T-helper 1 cell treated with Interleukin-12 subunit alpha and Interleukin-12 subunit beta and Interleukin-4 antibody, amounts not matched to agents 30 ng/mL and 1 ng/mL, for 36 hours (primary cell): ENCODE measurements around the gene TAMM41. TPM values are rescaled to one million over a fixed set of nuclear protein-coding genes. Genes with fewer than 3 reads are reported as not detected.

Experiments
- intact Hi-C: fragments of 100-400 bp; cut with micrococcal nuclease; formaldehyde crosslinking; loops from one replicate; pipeline ENCODE4 v1.15.1; 2024
- total RNA-seq: library from RNA; stranded (reverse); gene quantifications from 2 replicates; pipeline ENCODE4 v1.2.3, GENCODE V29; 2022

Gene TAMM41
- total RNA-seq, 1 donor from 2014 or later: 24.1 TPM

DNA sequence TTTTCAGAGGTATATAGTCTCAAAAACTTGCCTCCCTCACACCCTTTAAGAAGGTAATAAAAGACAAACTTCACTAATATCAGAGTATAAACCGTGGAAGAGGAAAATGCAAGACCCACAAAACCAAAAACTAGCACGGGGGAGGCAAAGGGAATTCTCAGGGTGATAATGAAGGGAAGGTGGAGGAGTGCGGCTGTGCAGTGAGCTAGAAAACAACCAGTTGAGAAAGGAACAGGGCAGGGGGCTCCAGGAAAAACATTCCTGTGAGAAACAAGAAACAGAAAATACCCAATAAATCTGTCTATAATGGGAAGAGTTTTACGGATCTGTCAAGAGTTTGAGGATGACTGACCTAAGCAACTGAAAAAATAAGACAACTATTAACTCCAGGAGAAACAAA is 31.6 kb downstream of the TAMM41 start:
- intact Hi-C loops: no loop called here

- intact Hi-C loops: no loop called here
These were observed 32.0 kb downstream of the TAMM41 start for GRCh38 chr3:11814663-11815062.

GRCh38 chr3:11810276-11810675 is 36.4 kb downstream of the TAMM41 start:
- intact Hi-C loops: no loop called here

GRCh38 chr3:11808231-11808630 is 38.5 kb downstream of the TAMM41 start:
- intact Hi-C loops: no loop called here

DNA sequence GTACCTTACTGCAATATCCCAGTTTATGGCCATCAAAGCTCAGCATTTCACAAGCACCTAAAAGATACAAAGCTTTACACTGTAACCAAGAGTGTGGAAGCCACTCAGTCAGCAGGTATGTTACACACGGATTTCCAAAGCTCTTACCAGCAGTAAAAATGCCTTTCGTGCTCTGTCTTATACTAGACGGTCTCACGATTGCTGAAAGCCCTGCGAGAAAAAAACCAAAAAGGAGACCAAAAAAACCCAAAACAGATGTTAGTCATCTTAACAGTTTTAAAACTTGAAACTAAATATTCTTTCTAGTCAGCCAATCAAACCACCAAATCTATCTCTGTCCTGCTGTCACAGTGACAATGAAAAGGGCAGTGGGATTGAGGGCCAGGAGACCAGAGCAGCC is 39.0 kb downstream of the TAMM41 start:
- intact Hi-C loops: no loop called here

- intact Hi-C loops: loop anchor here (2.0 kb wide), 1 partner anchor 569 kb away; no protein-coding TSS in a partner anchor
These were observed 41.0 kb downstream of the TAMM41 start for GRCh38 chr3:11805716-11806115.

- intact Hi-C loops: loop anchor here (1.0 to 5.0 kb wide), 7 partner anchors 19 to 567 kb away; partner anchors contain the start of gene TAMM41
These were observed 42.5 kb downstream of the TAMM41 start for GRCh38 chr3:11803977-11804892.

DNA sequence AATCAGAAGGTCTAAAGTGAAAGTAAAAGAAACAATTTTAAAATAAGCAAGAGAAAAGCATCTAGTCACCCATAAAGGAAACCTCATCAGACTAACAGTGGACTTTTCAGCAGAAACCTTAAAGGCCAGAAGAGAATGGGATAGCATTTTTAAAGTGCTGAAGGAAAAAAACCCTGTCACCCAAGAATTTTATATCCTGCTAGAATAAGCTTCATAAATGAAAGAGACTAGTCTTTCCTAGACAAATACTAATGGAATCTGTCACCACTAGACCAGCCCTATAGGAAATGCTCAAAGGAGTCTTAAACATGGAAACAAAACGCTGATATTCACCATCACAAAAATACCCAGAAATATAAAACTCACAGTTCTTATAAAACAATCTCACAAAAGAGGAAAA is 46.9 kb downstream of the TAMM41 start:
- intact Hi-C loops: loop anchor here (1.0 to 5.0 kb wide), 4 partner anchors 15 to 48 kb away; partner anchors contain the start of gene TAMM41

- intact Hi-C loops: loop anchor here (5.0 kb wide), 1 partner anchor 38 kb away; no protein-coding TSS in a partner anchor
These were observed 51.8 kb downstream of the TAMM41 start for GRCh38 chr3:11794927-11795326.

DNA sequence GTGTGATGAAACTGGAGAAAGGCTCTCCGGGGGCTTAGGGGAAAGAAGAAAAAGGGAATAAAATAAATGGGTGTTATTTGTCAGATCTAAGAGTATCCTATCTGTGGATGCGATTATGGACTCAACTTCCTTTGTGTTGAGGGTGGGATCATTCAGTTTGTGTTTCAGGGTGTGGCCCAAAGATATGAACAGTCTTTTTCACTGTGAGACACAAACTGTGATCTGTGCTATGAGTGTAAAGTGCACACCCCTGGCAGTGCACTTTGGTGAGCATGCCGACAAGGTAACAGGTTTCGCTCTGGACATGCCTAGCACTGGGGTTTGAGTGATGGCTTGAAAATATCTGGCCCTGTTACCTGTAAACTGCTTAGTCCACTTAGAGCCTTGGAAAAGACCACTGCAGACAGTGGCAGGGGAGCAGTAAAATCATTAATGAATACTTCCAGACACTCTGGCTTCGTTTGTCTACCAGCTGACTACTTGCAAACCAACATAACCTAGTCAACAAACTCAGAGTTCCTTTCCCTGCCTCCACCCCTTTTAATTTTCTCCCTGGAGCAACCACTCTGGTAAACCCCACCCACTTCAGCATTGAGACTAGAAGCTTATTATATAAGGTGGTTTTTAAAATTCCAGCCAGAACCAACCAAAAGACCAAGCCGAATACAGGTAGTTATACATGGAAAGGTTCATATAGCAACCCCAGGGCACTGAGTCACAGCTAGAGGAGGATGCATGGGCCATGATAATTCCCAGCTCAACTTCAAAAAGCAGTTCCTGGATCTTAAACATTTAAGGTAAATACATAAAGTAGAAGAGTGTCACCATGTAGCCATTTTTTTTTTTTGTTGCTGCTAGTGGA is 55.1 kb downstream of the TAMM41 start:
- intact Hi-C loops: no loop called here

- intact Hi-C loops: loop anchor here (10.0 kb wide), 1 partner anchor 875 kb away; the partner anchor contains the start of gene RAF1
These were observed 57.3 kb downstream of the TAMM41 start for GRCh38 chr3:11789412-11789811.

DNA sequence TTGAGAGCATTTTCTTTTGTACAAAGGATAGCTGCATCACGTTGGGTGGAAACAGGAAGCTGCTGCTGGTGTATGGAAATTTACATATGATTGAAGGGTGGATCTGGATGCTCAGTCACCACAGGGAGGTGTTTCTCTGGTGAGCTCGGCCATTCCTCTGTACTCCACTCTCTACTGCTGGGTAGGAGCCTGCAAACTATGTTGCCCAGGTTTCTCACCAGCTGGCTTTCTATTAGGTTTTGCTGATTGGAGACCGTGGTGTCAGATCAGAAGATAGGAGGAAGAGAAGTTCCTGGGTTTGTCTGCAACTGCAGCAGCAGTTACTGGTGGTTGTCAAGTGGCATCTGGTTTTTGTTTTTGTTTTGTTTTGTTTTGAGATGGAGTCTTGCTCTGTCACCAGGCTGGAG is 61.7 kb downstream of the TAMM41 start:
- intact Hi-C loops: loop anchor here (1.0 to 10.0 kb wide), 8 partner anchors 14 to 880 kb away; partner anchors contain the start of genes RAF1 and TAMM41

DNA sequence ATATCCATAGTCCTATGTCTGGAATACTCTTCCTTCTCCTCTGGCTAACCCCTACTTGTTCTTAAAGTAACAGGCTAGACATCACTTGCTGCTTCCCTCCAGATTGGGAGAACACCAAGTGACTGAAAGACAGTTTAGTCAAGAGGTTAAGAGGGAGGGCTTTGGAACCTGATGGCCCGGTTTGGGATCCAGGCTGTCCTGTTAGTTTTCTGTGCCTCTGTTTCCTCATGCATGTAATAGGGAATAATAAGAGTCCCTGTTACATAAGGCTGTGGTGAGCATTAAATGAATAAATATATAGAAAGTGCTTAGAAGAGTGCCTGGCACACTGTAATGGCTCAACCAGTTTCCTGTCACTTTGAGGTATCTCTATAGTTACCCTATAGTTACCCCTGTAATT is 66.3 kb downstream of the TAMM41 start:
- intact Hi-C loops: loop anchor here (10.0 kb wide), 1 partner anchor 884 kb away; the partner anchor contains the start of gene RAF1

- intact Hi-C loops: loop anchor here (10.0 kb wide), 1 partner anchor 885 kb away; the partner anchor contains the start of gene RAF1
These were observed 67.1 kb downstream of the TAMM41 start for GRCh38 chr3:11779626-11780025.

DNA sequence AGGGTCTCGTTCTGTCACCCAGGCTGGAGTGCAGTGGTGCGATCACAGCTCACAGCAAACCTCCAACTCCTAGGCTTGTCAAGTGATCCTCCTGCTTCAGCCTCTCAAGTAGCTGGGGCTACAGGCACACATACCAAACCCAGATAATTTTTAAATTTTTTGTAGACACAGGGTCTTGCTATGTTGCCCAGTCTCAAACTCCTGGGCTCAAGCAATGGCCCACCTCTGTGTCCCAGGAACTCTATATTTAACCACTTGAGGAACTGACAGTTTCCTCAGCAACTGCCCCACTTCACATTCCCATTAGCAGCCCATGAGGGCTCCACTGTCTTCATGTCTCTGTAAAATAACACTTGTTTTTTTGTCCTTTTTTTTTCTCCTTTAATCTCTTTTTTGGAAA is 68.4 kb downstream of the TAMM41 start:
- intact Hi-C loops: no loop called here

GRCh38 chr3:11776346-11776745 is 70.3 kb downstream of the TAMM41 start:
- intact Hi-C loops: no loop called here

- intact Hi-C loops: no loop called here
These were observed 71.2 kb downstream of the TAMM41 start for GRCh38 chr3:11775493-11775892.

GRCh38 chr3:11774296-11774877 is 72.3 kb downstream of the TAMM41 start:
- intact Hi-C loops: loop anchor here (5.0 kb wide), 1 partner anchor 482 kb away; no protein-coding TSS in a partner anchor

DNA sequence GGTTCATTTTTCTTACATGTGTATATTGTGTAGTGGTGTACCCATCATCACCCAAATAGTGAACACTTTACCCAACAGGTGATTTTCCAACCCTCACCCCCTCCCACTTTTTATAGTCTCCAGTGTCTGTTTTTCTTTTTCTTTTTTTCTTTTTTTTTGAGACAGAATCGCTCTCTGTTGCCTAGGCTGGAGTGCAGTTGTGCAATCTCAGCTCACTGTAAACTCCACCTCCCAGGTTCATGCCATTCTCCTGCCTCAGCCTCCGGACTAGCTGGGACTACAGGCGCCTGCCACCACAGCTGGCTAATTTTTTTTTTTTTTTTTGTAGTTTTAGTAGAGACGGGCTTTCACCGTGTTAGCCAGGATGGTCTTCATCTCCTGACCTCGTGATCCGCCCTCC is 74.8 kb downstream of the TAMM41 start:
- intact Hi-C loops: loop anchor here (5.0 kb wide), 1 partner anchor 480 kb away; no protein-coding TSS in a partner anchor

DNA sequence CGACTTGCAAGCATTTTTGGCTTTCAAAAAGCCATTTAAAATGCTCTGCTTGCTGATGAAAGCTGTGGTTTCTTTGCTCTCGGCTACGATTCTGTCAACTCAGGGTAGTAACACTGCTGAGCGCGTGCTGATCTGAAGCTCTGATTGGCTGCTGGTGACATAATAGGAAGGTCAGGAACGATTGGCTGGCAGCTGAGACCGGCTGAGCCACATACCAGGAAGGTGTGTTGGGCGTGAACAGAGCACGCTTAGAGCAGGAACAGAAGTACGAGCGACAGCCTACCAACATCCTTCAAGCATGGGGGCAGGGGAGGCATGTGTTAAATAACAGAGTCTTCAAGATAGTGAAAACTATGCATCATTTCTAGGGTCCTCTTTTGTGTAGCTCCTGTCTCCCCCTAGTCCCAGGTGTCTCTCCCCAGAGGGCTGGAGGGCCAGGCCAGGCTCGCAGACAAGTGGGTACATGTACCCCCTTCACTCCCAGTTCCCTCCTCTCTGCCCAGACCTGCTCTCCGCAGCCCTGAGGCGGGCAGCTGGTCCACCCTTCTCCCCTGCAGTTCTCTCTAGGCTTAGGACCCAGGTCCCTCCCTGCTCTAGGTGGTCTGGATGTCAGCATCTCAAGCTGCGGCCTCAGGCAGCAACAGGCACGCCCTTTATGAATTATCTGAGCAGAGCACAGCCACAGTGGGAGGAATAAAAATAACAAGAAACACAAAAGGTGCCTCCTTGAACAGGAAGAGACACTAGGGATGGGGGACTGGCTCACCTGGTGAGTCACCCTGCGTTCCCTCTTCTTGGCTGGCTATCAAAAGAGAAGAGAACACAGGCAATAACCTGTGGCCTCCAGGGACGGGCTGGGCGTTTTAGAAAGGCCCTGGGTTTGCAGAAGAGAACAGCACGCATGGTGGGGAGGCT is 76.0 kb downstream of the TAMM41 start:
- intact Hi-C loops: loop anchor here (1.0 to 5.0 kb wide), 10 partner anchors 15 to 714 kb away; partner anchors contain the start of genes ATG7, TAMM41 and TSEN2
